GM19328 (cell line): Measurements from ENCODE around the gene HACL1.
A peak's percentile ranks its signal among the peaks of the same experiment; 100 is the strongest.

ENCODE experiments used
- ATAC-seq: cut with Tn5 transposase; IDR thresholded peaks from one replicate; pipeline ENCODE4 v1.9.1; 2021; ENCODE audit warnings: mild to moderate bottlenecking, moderate library complexity; ENCODE audit not compliant: unreplicated experiment

Gene HACL1

DNA sequence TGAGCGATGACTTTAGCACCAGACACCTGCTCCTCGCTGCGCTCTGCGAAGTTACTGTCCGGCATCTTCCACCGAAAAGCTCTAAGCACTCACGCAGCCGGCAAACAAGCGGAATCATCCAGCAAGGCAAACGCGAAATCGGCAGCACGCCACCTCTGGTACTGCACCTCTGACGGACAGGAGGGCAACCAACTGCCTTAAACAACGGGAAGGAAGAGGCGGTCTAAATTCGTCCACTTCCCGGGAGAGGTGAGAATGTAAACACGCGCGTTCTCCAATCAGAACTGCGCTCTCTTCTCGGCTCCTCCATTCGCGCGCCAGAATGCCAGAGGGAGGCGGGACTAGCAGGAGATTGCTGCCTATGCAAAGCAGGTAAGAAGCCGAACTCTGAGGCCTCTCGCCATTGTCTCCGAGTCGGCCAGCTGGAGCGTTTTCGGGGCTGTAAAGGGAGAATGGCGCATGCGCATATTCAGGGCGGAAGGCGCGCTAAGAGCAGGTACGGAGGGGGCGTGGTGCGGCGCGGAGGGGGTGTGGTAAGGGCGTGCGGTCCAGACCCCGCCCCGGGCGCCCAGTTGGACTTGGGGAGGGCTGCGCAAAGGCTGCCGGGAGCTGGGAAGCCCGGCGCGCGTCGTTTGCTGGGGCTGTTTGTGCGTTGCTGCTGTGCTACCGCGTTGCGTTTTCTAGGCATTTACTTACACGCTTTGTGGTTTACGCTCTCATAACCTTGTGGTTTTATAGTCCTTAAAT, at the start of gene HACL1, which contains the start of gene BTD:
Gene HACL1, minus strand, starts transcription at position 171 of the 747 bp plus-strand sequence. Its CDS starts 106 bp downstream, at position 65.
Gene BTD, plus strand, starts transcription at position 347 of the 747 bp plus-strand sequence. CDS start 33,695 bp downstream, outside the sequence.
- peak; percentile 94 for ATAC-seq

DNA sequence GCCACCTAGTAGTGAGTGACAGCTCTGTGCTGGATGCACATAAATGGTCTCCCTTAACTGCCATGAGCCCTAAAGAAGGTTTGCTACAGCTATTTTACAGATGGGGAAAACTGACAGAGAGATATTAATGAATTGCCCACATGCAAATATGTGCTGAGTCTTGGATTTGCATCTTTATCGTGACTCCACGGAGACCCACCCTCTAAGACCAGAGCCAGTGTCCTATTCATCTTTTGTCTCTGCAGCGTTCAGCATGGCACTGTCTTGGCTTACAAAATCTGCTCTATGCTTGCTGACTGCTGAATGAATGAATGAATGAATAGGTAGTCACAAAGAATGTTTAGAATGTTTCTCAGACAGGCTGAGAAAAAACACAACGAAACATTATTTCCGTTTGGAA, 48.5 kb upstream of the HACL1 start:
- no peak for ATAC-seq

DNA sequence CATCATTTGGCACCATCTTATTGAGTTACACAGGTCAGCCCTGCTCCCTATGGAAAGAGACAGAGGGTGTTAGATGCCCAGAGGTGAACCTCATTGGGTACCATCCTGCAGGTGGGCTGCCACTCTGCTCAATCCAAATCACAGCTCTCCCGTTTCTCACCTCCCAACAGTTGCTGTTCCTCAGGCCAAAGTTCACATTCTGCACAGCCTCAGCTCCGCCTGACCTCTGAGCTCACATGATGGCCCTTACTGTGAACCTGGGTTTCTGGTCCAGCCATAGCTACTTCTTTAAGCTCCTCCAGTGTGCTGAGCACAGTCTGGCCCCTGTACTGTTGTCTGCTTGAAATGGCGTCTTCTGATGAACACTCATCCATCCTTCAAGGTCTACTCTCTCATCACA, 48.0 kb upstream of the HACL1 start:
- ATAC-seq: no peak

DNA sequence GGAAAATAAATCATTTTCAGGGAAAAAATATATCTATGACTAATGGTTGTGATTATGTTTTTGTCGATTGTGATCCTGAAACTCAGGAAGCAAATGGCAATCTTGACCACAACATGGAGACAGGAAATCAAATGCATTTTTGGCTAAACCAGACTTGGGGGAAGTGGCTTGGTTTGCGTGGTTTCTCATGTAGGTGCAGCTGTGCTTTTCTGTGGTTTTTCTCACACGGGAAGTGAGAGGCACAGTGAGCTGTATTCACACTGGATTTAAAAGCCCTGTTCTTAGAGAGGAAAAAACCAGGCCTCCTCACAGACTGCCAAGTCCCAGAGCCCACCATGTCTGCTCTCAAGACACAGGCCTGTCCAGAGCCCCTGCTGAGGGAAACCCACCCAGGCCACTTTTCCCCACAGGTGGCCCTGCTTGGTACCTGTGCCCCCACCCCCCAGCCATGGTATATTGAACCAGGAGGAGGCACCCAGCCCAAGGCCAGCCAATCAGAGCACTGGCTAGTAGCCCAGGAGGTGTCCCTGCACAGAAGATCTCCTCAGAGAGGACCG, 46.3 kb upstream of the HACL1 start:
- peak; percentile 91 for ATAC-seq

DNA sequence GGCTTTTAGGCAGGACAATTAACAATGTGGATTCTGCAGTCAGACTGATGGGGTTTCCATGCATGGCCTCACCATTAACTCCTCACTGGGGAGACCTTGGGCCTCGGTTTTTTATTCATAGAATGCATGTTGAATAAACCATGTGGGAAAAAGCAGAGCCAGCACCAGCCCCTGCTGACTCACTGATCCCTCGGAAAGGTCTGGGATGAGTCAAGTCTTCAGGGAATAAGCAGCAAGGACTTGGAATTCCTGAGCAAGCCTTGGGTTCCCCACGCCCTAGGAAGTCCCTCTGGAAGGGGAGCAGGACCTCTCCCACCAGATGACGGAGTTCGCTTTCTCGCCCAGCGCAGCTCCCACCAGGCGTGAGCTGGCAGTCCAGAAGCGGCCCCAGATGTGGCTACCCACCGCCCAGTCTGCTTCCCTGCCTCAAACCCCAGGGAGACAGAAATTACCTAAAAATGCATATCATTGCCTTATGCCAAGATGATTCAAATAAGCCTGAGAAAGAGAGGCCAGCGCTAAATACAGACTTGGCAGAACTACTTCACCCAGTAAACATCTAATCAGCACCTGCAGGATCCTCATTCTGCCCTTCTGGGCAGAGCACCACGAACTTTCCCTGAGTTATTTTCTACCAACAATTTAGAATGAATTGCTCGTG, 45.6 kb upstream of the HACL1 start:
- peak; percentile 5 for ATAC-seq

DNA sequence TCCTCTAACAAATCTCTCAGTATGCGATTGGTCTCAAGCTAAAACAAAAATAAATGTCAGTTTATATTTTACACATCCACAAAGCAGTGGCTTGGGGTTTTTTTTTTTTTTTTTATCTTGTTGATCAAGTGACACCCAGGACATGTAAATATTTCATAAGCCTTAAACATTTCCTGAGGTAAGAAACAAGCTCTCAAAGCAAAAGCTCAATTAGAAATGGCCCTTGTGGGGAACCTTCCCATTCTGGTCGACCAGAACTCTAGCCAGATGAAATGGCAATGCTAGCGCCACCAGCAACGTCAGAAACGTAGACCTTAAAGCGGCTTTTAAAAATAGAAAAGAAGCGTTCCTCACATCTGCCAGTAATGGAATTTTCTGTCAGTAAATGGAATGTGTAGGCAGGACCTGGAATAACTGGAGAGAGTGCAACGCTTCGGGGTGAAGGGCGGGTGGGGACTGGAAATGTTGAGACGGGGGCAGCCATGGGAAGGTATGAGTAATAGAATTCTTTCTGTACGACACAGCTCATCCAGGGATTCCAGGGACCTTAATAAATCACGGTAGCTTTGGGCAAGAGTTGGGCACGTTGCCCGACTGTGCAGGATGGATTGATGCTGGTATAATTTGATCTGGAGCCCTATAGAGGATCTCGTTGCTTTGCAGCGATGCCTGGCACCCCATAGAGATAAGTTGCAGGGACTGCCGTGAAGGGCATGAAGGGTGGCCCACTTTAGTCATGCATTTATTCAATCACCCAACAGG, 44.6 kb upstream of the HACL1 start:
- ATAC-seq: no peak

DNA sequence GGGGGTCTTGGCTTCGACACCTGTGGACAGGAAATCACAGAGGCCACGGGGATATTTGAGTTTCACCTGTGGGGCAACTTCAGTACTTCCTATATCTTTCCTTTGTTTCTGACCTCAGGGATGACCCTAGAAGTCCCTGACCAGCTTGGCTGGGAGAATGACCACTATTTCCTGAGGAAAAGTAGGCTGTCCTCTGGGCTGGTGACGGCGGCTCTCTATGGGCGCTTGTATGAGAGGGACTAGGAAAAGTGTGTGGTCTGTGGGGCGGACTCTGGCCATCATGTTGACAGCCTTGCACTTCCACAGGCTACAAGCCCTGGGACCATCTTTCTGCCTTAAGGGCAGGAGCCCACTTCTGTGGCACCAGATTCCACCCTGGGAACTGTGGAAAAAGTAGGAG, 43.9 kb upstream of the HACL1 start:
- no peak for ATAC-seq

DNA sequence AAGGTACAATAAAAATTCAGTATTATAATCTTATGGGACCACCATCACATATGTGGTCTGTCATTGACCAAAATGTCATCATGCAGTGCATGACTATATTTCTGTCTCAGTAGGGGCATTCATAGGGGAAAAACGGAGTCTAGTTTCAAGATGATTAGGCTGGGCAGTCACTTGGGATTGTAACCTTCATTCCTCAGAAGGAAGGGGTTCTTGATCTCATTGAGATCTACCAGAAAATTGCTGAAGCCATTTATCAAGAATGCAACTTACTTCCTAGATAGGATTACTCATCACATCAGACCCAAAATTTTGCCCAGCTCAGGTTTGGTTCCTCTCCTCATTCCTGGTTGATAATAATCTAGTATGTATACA, 37.5 kb upstream of the HACL1 start:
- ATAC-seq: no peak

DNA sequence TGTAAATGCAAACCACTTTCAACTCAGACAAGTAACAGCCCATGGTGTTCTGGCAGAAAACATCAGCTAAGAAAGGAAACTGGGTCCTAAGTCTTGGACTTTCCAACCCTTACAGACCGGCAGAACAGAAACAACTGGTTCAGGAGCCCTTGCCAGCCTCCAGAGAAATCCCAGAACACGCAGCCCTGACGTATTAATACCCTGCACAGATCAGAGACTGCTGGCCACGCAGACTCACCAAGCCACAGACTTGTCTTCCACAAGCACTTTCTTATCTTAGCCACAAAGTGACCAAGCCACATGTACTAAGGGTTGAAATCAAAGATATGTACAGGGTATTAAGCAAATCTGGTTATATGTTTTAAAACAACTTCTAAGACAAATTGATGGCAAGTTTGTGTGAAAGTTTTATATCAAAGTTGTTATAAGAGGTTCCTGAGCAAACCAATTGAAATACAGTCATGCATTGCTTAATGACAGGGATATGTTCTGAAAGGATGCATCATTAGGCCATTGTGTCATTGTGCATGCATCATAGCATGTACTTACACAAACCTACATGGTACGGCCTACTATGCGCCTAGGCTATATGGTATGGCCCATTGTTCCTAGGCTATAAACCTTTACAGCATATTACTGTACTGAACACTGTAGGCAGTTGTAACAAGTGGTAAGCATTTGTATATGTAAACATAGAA, 37.0 kb upstream of the HACL1 start:
- ATAC-seq: no peak

DNA sequence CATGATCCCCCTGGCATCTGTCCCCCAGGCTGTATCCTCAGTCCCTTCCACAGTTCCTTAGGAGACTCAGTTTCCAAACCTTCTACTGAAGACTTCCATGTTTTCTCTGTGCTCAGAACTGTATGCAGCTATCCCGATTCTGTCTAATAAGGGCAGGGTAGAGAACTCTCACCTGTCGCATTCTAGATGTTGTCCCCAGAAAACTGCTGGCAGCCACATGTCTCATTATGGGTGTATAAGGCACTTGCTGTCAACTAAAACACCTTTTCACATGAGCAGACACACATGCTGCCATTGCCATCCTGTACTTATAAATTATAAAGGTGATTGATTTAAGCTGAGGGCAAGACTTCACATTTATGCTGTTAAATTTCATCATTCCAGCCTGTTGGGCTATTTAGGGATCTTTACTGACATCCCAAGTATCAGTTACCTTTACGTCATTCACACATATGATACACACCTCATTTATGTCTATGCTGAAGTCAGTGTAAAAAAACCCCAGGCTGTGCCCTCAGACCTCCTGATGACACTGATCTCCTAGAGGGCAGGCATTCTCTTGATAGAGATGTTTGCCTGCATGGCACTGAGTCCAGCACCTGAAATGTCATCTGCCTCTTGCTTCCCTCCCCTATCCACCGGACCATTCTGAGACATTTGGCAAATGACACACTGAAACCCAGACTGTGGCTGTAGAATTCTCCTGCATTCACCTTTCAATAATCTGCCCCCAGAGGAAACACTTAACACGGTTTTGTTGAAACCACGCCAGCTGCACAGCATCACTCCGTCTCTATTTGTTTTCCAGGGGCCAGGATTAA, 36.0 kb upstream of the HACL1 start:
- no peak for ATAC-seq

DNA sequence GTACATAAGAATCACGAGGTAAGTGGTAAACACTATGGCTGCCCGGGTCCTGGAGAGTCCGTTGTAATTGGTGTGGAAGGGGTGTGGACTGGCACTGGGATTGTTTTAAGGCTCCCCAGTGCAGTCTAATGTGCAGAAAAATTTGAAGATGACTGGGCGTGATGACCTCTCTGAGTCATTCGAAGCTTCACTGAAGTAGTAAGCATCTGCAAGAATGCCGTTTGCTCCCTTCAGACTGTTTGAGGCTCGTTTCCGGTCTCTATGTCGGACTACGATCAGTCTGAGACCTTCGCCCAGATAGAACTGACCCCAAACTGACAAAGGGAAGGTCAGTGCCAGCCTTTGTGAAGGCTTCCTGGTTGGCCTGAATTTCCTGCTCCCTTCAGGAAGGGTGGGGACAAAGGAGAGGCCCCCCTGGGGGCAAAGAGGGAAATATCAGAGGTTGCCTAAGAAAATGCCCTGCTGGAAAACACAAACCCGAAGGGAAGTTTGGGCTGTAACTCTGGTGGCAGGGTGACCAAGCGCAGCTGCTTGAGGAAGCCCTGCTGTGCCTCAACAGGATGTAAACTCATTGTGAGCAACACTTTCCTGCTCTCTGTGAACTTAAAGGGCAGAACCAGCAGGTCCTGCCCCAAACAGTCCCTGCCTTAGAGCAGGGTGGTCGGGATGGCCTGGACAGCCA, 34.8 kb upstream of the HACL1 start:
- ATAC-seq: peak; percentile 42

DNA sequence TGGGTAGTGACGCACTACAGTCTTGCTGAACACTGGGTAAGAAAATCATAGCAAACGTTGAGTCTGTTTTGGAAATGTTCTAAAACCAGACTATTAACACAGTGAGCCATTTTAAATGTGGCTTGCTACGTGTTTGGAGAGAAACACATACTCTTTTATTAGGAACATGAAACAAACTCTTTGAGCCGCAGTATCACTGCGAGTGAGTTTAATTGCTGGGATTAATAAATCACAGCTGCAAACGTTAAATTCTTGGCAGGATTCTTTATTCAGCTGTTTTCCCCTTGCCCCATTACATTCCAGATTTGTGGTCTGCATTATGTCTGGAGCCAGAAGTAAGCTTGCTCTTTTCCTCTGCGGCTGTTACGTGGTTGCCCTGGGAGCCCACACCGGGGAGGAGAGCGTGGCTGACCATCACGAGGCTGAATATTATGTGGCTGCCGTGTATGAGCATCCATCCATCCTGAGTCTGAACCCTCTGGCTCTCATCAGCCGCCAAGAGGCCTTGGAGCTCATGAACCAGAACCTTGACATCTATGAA, 33.8 kb upstream of the HACL1 start:
- ATAC-seq: no peak

DNA sequence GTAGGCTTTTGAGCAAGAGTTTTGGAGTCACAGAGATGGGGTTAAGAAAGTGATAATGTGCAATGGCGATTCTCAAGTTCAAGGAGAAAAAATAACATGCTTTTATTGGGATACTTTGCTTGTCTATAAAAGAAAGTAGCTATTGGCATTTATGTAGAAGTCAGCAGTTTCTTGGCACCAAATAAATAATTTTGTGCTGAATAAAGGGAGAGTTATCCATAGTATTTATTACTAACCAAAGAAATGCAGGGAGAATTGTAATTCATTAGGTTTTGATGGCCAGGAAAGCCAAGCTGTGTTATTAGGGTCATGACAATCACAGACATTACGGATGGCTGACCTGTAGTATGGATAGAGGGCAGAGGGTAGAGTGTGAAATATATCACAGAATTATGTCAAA, 33.3 kb upstream of the HACL1 start:
- no peak for ATAC-seq

DNA sequence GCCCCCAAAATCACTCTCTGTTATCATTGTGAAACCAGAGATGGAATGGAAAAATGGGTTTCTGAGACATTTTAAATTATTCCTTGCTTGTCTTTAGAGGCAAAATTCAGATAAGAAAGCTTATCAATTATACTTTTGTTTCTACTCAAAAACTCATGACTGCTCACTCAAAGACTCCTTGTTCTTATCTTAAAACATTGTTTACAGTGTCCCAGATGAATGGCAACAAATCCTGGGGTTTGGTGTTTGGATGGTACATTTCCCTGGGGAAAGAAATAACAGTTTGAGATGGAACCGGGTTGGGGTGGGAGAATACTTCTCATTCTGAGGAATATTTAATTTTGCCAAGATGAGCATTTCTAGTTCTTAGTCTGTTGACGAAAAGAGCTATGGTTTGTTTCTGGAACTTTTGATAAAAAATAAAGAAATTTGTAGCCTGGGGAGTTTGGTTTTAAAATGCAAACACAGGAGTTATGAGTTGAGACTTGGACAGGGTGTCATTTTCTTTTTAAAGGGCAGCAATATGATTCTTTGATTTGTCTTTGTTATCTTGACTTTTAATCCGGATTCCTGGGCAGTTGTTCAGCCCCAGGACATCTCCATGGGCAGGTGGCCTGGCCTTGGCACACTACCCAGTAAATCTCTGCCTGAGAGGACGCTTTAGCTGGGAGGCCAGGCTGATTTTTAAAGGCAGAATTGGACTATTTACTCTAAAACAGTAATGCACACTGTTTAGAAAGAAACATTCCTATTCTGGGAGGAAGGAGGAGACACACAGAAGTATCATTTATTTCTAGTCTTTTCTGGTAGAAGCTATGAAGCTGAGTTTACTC, 32.6 kb upstream of the HACL1 start:
- no peak for ATAC-seq

DNA sequence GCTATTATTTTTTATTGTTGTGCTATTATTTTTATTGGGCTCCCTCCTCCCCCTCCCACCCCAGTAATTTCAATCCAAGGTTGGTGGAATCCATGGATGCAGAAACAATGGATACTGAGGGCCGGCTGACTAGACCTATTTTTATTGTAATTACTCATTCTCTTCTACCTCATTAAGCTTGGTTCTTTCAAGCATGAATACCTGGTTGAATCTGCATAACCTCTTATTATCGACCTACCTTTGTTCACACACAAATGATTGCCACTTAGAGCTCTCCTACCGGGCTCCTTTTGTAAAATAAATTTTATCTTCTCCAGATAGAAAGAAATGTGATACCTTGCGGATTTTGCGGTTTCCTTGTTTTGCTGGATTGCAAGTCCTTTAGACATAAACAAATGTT, 31.8 kb upstream of the HACL1 start:
- ATAC-seq: no peak

DNA sequence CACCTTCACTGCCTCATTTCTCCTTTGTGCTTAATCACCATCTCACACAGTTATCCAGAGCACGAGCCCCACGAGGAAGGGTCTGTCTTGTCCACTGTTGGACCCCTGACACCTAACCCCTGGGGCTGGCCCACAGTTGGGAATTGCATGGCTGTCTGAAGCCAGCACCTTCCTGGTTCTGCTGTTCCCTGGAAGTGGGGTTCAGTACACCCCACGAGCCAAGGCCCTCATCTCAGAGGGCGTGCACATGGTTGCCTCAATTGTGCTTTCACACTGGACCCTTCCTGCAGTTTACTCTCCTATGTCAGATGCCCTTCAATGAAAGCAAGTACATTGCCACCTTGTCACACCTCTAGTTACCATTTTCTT, 30.8 kb upstream of the HACL1 start:
- ATAC-seq: no peak

DNA sequence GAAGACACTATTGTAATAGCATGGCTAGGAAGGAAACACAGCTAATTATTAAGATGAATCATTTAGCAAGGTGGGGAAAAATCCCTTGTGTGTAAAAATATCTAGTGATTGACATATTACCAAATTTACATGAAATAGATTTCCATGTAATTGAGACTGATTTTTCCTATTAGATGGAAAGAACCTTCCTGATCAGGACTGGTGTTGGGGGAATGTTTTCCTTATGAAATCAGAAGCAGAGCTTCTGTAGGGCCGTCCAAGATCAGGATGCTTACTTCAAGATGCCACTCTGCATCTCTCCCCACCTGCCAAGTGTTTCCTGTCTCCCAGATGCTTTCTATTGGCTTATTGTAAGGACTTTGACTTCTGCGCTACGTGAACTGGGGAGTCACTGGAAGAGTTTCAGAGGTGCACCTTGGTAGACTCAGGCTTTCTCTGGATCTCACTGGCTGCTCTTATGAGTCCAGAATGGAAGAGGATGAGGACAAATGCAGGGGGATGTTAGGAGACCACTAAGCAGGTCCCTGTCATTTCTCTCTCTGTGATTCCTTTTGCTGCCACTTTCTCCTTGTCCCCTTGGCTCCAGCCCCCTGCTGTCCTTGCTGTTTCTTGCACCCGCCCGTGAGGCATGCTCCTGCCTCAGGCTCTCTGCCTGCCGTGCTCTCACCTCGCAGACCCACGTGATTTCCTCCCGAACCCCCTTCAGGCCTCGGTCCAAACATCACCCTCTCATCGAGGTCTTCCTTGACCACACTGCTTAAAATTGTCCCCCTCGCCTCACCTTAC, 30.2 kb upstream of the HACL1 start:
- no peak for ATAC-seq
